Prostate gland (tissue), 2 donors: Measurements from ENCODE around the gene MSL3.

Experiments used
- POLR2A ChIP-seq: fragments of 450-650 bp; IDR thresholded peaks from one replicate; pipeline ENCODE4 v1.6.1; 2016; ENCODE audit warnings: antibody characterized with exemption, mild to moderate bottlenecking
- TF ChIP-seq, protein P1 (sequence below), 4 experiments: fragments of 200-600 bp in 2 of 4; fragments of 450-650 bp in 2 of 4; sonication (generic) in 2 of 4; IDR thresholded peaks; 1 replicate in 3 of 4; 2 replicates in 1 of 4; pipeline ENCODE4 v1.5.1; 2016 to 2019; ENCODE audit warnings: antibody characterized with exemption in 4 of 4, mild to moderate bottlenecking in 2 of 4, moderate library complexity in 2 of 4

DNA sequence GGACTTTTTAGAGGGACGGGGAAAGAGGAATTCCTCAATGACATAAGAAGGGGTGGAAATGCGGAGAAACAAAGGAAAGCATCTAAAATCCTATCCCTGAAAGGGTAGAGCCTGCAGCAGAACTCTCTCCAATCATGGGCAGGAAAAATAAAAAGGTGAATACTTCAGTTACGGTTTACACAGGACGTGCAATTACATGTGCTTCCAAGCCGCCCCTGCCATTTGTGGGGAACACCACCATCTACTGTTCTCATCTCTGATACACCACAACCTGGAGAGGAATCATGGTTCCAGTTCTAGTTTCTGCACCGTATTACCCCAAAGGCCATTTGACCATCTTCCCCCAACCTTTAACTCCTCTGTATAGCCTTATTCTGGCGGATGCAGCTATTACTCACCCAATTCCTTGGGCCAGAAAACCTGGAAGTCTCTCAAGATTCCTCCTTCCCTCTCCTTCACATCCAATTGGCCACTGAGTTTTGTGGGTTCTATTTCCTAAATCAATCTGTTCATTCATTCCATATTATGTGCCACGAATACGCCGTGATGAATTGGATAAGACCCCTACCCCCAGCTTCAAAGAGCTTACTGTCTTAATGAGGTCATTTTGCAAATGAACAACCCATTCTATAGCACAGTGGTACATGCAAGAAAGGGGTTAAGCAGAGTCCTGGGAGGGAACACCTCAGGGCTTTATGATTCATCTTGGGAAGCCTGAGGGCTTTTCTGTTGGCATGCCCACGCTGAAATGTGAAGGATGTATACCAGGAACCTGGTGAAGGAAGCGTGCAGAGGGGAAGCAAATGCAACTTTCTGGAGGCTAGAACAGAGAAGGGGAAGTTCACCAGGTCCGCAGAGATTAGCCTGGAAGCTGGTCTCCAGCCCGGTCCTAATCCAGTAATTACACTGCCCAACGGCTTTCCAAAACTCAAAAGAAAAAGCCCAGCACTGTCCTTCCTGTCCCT lies 1.4 kb upstream of the MSL3 start:
- TF ChIP-seq, protein P1, sequence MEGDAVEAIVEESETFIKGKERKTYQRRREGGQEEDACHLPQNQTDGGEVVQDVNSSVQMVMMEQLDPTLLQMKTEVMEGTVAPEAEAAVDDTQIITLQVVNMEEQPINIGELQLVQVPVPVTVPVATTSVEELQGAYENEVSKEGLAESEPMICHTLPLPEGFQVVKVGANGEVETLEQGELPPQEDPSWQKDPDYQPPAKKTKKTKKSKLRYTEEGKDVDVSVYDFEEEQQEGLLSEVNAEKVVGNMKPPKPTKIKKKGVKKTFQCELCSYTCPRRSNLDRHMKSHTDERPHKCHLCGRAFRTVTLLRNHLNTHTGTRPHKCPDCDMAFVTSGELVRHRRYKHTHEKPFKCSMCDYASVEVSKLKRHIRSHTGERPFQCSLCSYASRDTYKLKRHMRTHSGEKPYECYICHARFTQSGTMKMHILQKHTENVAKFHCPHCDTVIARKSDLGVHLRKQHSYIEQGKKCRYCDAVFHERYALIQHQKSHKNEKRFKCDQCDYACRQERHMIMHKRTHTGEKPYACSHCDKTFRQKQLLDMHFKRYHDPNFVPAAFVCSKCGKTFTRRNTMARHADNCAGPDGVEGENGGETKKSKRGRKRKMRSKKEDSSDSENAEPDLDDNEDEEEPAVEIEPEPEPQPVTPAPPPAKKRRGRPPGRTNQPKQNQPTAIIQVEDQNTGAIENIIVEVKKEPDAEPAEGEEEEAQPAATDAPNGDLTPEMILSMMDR (IDR thresholded peaks at IDR 0.05), result no peak
- no peak for TF ChIP-seq POLR2A
